NCI-H82 treated with DMSO at 0.1 percent for 48 hours (cell line): ENCODE measurements around the gene NFASC.

Experiments
- DNase-seq: peaks from one replicate; lab custom pipeline; 2025; ENCODE audit not compliant: unreplicated experiment; lab: John Stamatoyannopoulos, UW

NFASC gene

DNA sequence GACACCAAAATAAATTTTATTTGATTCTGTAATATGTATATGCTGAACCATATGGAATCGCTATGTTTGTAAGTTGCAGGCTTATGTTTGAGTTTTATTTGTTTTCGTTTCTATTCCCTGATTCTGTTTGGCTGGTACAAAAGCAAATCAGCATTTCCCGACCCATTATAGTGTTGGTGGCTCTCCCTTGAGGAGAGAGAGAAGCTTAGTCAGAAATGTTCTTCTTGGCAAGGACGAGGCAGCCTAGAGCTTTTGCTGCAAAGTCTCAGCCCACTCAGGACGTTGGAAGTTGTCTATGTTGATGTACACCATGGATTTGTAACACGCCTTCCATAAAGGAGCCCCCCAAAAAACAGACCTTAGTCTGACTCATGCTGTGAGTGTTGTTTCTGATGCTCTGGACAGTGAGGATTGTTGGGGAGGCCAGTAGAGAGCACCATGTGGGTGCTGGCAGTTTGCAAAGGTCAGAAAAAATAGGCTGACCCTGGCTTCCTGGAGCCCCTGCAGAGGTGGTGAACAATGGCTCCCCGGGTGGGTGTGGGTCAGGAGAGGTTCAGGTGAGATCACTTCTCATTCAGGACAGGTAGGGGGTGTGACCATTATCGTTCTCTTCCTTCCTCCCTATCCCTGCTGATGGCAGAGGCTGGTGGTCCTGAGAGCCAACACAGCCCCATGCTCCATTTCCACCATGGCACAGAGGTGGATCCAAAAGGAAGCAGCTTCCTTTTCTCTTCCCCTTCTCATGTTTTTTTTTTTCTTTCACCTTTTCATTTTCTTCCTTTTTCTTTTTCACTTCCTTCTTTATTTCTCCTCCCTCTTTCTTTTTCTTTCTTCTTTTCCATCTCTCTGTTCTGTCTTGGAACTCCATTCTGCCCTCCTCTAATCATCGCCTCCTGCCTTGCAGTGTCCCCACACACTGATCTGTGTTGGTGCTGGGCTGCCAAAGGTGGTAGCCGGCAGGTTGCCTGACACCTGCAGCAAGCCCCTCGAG is 88.0 kb downstream of the NFASC start:
- no peak for DNase-seq

DNA sequence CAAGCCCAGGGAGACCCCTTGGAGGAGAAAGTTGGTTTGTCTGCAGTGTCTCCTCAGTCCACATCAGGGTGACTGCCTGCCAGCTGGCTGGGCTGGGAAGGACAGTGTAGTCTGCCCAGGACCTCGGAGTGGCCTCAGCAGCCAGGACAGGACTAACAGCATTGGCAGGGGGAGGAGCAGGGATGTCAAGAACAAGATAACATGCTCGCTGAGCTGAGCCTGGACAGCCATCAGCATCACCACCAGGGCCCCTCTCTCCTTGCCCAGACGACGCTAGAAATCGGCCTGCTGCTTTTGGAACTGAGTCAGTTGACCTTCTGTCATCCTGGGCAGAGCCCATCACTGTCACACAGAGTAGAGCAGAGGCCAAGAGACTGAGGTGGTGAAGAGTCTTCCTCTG is 88.7 kb downstream of the NFASC start:
- DNase-seq = no peak

DNA sequence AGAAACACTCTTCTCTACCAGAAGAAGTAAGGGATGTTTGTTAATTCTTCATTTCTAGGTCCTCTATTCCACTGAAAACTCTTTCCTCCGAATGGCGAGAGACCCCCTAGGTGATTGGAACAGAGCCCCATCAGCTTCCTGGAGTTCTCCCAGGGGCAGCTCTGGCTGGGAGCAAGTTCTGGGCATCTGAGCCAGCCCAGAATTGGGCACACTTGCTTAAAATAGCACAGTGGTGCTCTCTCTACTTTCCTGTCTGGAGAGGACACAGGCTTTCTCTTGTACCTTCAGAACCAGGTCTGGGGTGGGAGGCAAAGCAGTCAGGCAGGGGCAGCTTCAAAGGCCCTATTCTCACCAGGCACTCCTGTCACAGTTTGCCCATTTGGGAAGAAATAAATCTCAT is 89.2 kb downstream of the NFASC start:
- no peak for DNase-seq

DNA sequence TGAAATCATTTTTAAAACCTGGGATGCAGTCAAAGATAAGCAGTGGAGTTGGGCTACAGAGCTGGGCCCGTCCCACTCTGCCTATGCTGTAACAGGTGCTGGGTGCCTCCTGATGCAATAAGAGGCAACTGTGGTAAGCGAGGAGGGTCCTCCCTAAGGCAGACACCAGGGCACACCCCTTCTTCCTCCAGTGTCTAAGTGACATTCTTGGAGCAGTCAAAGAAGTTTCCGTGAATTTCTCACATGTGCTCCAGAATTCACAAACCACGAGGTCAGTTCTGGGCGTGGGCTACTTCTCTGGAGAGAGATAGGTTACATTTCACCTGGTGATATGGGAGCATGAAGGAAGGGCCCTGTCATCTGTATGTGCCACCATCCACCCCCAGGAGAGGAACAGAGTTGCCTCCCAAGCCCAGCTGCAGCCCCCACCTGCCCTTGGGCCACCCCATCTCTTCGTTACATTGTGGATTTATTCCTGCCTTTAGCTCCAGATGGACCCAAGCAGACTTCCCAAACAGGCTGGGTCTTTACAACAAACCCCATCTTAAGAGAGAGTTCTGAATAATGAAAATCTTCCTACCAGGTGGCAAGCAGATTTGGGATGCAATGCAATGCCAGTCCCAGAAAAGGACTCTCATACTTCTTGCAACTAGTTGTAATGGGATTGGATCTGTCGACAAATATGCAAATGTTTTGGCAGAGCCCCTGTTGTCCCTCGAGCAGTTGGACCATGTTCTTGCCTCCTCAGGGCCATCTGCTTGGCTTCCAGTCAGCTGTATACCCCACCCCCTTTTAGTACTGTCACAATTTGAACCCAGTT is 89.9 kb downstream of the NFASC start:
- DNase-seq = no peak

DNA sequence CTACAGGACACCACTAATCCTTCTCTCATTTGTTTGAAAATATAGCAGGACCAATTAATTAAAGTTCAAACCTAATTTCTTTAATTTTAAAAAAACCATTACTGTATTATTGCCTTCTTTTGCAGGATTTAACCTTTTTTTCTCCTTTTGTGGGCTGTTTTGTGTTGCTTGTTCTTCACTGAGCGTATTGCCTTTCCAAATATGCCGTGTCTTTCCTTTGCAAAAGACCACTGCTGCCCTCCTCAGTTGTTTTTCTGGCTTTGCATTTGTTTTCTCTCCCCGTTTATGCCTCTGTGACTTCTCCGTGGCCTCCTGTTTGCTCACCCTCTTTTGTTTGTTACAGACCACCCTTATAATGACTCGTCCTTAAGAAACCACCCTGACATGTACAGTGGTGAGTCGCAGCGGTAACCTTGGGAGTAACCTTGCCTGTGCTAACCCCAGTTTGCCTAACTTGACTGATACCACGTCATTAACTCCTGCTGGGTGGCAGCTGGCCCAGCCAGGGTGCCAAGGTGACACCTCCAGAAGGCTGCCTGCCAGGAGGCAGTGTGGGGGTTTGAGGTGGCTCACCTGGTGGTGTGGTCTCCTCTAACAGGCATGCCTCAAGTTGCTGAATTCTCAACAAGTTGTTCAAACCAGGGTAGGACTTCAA is 91.2 kb downstream of the NFASC start:
- no peak for DNase-seq

DNA sequence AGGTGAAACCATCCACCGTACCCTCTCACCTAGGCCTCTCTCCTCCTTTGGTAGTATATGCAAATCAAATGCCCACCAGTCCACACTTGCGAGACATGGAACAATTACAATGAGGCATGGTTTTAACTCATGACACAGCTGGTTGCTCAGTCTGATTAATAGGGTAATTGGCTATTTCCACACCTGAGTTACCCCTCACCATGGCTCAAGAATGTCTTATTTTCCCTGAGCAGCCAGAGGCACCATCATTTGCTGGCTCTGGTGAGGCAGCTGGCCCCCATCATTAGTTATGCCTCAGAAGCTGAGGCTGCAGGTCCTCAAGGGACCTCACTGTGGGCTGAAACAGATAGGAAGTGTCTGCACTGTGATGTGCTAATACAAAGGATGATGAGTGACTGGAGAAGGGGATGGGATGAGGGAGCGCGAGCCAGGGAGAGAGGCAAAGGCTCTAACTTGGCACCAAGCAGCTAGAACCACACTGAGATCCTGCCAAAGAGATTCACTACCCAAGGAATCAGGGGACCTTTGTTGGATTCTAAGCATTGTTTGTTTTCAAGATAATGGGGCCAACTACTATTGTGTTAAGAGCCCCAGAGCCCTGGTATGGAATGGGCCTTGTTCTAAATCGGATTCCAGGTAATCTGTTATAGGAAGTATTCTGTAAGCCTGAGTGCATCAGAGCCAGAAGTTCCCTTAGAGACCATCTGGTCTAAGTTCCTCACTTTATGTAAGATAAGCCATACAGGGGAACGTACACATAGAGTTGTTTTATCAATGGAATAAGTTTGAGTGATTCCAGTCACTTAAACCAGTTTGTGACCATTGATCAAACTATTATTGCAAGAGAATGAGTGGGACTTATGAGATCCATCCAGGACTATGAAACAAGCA is 92.3 kb downstream of the NFASC start:
- DNase-seq = peak; percentile 74

DNA sequence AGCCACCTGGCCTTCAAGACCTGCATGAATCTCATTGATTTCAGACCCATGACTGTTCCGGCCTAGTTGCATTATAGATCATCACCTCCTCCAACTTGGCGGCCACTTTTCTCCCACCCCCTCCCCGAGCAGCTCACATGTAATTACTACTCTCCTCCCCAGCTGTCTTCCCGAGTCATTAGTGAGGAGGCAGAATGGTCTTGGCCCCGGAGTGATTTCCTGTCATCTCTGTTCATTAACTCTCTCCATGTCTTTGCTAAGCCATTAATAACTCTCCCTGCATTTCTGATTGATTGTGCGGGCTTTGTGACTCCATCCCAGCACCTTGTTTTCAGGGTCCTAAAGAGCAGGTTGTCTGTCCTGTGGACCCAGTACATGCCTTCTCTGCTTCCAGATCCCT is 96.8 kb downstream of the NFASC start:
- DNase-seq = no peak

DNA sequence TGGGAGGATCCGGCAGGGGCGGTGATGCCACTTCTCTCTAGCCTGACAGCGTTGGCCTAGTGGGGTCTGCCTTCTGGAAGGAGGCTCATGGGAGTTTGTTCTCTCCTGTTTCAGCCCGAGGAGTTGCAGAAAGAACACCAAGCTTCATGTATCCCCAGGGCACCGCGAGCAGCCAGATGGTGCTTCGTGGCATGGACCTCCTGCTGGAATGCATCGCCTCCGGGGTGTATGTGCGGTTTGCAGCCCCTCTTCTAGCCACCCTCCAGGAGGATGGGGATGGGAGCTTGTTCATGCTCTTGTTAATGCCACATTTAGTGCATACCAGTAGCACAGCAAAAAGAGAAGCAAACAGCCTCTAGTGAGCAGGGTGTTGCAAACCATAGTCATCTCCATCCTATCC is 97.5 kb downstream of the NFASC start:
- DNase-seq = no peak

DNA sequence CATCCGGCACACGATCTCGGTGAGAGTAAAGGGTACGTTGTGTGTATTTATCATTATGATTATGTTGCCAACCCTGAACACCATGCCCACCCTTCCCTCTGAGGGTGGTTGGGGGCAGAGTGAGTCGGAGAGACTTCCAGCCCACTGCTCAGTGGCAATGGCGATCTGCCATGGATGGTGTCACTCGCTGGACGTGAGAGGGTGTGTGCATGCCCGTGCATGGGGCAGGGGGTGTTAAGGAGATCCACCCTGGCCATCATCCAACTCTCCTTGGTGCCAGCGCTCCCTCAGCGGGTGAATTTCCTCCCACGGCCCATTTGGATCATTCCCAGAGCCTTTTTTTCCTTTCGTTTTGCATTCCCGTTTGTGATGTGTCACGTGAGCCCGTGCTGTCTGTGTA is 98.3 kb downstream of the NFASC start:
- DNase-seq = no peak

DNA sequence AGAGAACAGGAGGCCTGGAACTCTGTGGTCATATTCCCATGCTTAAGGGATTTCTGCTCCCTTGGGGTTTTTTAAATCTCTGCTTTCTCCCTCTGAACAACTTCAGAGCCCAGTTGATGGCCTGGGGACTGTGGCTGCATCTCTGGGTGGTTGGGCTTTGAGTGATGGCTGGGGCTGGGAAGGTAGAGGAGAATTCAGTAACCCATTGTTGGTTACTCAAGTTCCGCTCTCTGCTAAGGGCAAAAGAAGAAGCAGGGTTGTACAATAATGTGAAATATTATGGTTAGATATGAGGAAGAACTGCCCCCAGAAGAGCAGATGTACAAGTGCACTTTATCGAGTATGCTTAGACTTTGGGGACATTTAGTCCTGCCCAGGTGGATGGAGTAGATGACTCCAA is 100.3 kb downstream of the NFASC start:
- DNase-seq = no peak

DNA sequence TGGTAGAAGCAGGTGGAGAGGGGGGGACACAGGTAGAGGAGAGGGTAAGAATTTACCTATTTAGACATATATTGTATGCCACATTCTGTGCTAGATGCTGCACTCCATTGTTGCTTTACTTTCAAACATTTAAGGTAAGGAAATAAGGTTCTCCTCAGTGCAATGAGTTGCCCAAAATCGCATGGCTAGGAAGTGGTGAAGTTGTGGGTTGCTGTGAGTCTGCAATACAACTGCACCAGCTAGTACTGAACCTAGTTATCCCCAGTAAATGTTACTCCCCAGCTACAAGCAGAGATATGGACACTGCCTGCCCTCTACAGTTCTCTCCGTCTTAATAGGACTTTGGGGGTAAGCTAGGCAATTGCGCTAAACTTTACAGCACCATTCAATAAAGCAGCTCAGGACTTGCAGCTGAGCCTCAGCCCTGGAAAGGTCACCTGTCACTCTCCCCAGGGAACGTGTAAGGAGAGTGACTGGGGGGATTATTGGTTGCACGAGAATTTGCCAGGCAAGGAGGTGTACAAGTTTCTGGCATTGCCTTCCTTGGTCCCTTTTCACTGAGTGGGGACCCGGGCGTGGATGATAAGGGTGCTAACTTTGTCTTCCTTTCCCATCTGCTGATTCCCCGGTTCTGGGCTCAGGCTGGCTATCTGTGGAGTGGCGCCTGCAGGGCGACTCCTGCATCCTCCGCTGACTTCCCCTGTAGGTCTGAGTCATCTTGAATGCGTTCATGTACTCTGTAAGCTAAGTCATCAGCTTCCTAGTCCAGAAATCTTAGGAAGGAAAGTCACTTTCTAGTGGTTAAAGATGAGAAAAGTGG is 101.1 kb downstream of the NFASC start:
- peak; percentile 24 for DNase-seq

DNA sequence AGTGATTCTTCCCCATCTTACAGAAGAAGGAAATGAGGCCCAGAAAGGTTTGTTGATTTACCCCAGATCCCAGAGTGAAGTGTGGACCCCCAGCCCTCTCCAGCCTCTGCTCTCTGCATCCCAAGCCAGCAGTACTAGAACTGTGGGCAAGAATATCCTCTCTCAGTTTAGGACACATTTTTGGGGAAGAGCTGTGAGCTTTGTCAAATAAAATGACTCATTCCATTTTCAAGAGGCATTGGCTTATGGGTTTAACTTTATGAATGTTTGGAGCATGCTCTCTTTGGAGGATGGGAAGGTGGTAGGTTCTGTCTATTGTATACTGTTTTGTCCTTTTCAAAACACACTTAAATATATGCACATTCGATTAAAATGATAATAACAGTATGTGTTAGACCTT is 101.8 kb downstream of the NFASC start:
- DNase-seq = no peak

DNA sequence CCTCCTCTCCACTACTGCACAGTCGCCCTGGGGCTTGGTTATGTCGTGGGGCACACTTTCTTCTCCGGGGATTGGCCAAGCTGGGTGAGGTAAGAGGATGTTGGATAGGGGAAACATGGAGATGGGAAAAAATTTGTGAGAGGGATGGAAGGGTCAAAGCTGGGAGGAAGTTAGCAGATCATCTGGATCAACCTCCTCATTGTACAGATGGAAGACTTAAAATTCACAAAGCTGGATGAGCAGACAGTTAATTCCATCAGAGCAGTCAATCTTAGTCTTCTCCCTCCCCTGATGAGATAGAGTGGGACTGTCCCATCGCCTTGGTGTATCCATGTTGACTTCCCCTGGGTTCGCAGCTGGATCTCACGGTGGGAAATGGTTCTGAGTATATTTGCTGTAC is 102.8 kb downstream of the NFASC start:
- DNase-seq = peak; percentile 39

DNA sequence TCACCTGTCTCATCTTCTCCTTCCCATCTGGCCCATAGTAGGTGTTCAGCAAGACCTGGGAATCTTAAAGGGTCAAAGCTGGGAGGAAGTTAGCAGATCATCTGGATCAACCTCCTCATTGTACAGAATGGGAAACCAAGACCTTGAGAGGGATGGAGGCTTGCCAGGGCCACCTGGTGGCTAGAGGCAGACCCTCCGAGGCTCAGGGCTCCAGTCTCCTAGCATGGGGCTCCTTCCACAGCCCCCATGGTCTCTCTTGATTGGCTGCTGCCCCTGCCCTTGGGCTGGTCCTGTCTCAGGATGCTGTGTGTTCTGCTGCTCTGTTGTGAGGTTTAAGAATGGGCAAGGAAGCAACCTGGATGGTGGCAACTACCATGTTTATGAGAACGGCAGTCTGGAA is 103.7 kb downstream of the NFASC start:
- no peak for DNase-seq

DNA sequence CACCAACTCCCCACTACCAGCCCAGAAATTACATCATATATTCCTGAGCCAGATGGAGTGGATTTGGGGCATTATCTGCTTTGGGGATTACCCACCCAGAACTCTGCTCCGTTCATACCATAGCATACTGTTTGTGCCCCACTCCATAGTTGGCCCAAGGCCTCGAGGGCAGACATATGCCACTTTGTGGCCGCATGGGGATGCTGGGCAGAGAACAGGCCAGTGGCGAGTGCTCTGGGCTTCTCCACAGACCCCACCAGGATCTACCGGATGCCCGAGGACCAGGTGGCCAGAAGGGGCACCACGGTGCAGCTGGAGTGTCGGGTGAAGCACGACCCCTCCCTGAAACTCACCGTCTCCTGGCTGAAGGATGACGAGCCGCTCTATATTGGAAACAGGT is 104.4 kb downstream of the NFASC start:
- DNase-seq = peak; percentile 34

DNA sequence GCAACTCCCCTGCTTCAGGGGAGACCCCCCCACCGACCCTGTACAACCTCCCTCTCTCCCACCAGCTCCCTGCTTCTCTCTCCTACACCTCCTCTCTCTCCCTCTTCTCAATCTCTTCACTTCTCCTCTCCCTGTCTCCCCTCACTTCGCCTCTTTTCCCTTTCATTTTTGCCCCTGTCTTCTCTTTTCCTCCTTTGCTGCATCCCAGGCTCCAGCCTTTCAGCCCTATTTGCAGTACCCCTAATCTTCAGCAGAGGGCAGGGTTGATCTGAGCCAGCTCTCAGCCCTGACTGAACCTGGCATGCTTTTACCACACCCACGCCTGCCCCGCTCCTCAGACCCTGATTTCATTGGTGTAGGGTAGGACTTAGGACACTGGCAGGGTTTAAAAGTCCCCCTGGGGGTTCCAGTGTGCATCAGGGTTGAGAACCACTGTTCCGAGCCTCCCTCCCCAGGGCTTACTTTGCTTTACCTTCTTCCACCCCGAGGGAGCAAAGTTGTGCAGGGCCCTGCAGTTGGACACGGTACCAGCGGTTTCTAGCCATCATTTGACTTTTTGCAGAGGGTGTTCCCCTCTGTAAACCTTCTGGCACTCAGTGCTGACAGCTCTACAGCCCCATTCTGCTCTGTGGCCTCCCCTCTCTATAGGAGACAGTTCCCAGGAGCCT is 105.0 kb downstream of the NFASC start:
- DNase-seq = peak; percentile 47

DNA sequence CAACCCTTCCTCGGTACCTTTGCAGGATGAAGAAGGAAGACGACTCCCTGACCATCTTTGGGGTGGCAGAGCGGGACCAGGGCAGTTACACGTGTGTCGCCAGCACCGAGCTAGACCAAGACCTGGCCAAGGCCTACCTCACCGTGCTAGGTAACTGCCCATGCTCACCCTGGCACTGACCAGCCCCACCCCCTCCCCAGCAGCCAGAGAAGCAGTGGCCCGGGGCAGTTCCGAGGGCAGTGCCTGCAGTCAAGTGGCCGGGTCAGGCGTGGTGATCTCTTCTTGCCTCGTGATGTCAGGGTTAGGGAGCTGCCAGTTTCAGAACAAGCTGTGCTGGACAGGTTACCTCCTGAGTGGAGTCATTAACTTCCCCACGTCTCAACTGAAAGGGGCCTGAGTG is 106.0 kb downstream of the NFASC start:
- DNase-seq = no peak

DNA sequence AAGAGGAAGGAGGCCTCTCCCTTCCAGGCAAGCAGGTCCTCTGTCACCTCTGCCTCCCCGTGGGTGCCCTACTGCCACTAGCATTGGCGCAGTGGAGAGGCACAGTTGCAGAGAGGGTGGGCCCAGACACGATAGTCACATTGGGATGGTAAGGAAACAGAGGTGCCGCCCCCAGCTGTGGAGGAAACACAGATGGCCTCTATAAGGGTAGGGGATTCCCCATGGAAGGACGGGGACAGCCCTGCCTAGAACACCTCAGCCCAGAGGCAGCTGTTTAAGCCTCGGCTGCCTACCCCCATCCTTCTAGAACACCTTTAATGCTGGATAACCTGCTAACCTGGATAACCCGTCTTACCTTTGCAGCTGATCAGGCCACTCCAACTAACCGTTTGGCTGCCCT is 106.7 kb downstream of the NFASC start:
- no peak for DNase-seq

DNA sequence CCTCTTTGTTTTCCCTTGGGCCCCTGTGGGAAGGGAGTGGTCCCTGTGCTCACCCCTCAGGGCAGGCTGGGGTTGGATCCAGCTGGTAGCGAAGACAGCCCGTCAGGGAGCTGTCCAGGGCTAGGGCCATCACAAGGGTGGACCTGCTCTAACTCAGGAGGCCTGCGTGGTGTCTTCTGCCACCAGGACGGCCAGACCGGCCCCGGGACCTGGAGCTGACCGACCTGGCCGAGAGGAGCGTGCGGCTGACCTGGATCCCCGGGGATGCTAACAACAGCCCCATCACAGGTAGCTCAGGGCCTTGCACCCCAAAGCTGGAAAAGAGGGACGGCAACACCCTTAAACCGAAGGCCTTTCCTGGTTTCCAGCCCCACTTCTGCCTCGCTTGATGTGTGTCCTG is 108.1 kb downstream of the NFASC start:
- DNase-seq = no peak
